Measurements from ENCODE around the gene PACSIN1.

The PACSIN1 gene

DNA sequence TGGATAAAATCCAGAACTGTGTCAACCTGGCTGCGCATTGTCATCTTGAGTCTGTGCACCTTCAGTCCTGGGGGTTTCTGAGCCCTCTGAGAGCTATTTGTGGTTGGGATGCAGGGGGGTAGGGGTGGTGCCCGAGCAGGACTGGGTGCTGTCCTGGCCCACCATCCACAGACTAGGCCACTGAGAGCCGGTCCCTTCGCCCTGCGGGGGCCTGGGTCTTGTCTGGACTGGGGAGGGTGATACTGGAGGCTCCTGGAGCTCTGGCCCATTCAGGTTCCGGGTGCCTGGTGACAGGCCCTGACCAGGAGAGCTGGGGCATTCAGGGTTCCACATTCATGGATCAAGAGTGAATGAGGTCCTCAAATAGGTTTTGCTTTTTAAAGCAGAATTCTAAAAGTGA, 69.3 kb downstream of the PACSIN1 start:
- no peaks in the 10 kb centered on the region for H3K36me3 ChIP-seq (ENCODE audit: control insufficient read depth, insufficient read depth, low read length)

DNA sequence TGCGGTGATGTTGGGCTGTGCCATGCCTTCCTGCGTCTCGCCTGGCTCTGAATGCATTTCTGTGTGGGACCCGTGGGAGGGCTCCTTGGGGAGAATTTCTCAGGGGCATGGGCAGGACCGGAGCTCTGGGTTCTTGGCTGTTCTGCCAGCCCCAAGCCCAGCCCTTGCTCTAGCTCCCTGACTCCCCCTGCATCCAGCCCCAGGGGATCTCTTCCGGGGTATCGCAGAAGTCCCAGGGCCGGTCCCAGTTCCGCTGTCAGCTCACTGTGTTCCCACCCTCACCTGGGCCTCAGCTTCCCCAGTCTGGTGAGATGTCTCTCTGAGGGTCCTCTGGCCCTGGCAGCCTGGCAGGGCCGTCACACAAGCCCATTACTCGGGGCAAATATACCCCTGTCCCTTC, 69.8 kb downstream of the PACSIN1 start:
- H3K9me3 ChIP-seq (ENCODE audit: control insufficient read depth, low read length): no peaks in the 10 kb centered on the region
- H3K4me1 ChIP-seq (ENCODE audit: control insufficient read depth, insufficient read depth, low read length, poor library complexity, severe bottlenecking): no peaks in the 10 kb centered on the region
- H3K36me3 ChIP-seq (ENCODE audit: control insufficient read depth, insufficient read depth, low read length): no peaks in the 10 kb centered on the region
- no peaks in the 10 kb centered on the region for H3K27me3 ChIP-seq (replicated peaks; ENCODE audit: control insufficient read depth, insufficient read depth, low read length, poor library complexity, severe bottlenecking)
- H3K27ac ChIP-seq (ENCODE audit: insufficient read depth, low read length, poor library complexity, severe bottlenecking): no peak overlapping the region
- DNase-seq: no peak
- H3K4me3 ChIP-seq (ENCODE audit: insufficient read depth, low read depth, low read length, poor library complexity, severe bottlenecking): no peak overlapping the region

More for the DNA sequence above, 69.3 kb downstream of the PACSIN1 start:
- Histone ChIP-seq H3K9me3 (ENCODE audit: control insufficient read depth, low read length) (no peaks in the 10 kb centered on the region), H3K27ac (ENCODE audit: insufficient read depth, low read length, poor library complexity, severe bottlenecking) (no peak overlapping the region), H3K27me3 (replicated peaks; ENCODE audit: control insufficient read depth, insufficient read depth, low read length, poor library complexity, severe bottlenecking) (no peaks in the 10 kb centered on the region), H3K4me1 (ENCODE audit: control insufficient read depth, insufficient read depth, low read length, poor library complexity, severe bottlenecking) (no peaks in the 10 kb centered on the region), H3K4me3 (ENCODE audit: insufficient read depth, low read depth, low read length, poor library complexity, severe bottlenecking) (no peak overlapping the region)
- DNase-seq: no peak

DNA sequence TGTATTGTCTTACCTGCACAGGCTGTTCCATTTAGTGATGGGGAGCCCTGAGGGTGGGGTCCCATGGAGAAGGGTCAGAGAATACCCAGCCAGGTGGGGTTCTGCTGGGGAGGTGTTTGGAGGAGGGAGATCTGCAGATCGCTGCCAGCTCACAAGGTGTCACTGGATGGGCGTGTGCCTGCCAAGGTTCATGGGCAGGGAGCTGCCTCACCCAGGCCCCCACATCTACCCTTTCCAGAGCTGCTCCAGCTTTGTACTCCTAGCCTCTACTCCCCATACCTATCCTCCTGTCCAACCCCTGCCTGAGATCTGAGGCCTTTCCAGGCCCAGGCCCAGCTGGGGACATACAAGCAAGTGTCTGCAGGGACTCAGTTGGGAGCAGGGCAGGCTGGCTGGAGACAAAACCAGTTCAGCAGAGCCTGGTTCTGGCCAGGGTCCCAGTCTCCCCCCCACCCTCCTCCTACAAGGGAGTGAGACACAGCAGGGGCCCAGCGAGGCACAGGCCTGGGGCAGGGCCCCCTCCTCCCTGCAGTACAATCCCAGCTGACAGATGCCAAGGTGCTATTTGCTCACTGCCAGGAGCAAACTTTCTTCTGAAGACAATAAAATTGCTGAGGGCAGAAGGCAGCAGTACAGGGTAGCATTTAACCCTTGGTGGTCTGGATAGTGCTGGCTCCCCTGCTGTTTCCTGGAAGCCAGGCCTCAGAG, 70.5 kb downstream of the PACSIN1 start:
- no peaks in the 10 kb centered on the region for H3K9me3 ChIP-seq (ENCODE audit: control insufficient read depth, low read length)
- DNase-seq: no peak
- H3K36me3 ChIP-seq (ENCODE audit: control insufficient read depth, insufficient read depth, low read length): no peaks in the 10 kb centered on the region
- H3K27ac ChIP-seq (ENCODE audit: insufficient read depth, low read length, poor library complexity, severe bottlenecking): no peak overlapping the region
- no peaks in the 10 kb centered on the region for H3K4me1 ChIP-seq (ENCODE audit: control insufficient read depth, insufficient read depth, low read length, poor library complexity, severe bottlenecking)
- H3K27me3 ChIP-seq (replicated peaks; ENCODE audit: control insufficient read depth, insufficient read depth, low read length, poor library complexity, severe bottlenecking): no peaks in the 10 kb centered on the region
- no peak overlapping the region for H3K4me3 ChIP-seq (ENCODE audit: insufficient read depth, low read depth, low read length, poor library complexity, severe bottlenecking)

DNA sequence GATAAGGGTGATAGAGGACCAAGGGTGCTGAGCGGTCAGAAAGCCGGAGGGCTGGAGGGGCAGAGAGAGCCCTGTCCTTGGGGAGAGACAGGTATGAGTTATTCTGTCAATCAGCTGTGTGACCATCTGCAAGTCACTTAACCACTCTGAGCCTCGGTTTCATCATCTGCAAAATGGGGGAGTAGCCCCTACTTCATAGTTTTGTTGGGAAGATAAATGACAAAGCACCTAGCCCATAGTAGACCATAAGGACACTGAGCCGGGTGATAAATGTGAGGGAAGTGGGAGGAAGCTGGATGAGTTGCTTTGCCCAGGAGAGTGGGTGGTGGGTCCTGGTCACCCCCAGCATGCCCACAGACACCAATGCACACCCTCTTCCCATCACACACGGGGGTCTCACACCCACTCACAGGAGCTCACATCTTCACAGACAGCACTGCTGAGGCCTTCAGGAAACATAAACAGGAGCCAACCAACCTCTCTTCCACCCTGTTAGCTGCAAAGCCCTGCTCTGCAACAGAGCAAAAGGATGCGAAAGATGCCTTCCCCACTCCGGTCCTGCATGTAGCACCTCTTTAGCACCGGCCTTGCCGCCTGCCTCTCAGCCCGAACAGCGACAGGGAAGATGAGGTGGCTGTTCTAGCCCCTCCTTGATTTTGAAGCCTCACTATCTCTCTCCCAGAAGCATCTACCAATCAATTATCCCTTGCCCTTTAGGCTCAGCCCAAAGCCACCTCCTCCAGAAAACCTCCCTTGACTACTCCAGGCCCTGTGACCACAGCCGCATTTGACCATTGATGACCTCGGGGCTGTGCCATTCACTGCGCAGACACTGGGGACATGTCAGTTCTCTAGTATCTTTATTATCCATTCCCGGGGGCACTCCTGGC, 71.3 kb downstream of the PACSIN1 start:
- Histone ChIP-seq H3K9me3 (ENCODE audit: control insufficient read depth, low read length) (no peaks in the 10 kb centered on the region), H3K4me3 (ENCODE audit: insufficient read depth, low read depth, low read length, poor library complexity, severe bottlenecking) (no peak overlapping the region), H3K27me3 (replicated peaks; ENCODE audit: control insufficient read depth, insufficient read depth, low read length, poor library complexity, severe bottlenecking) (no peaks in the 10 kb centered on the region), H3K27ac (ENCODE audit: insufficient read depth, low read length, poor library complexity, severe bottlenecking) (no peak overlapping the region), H3K36me3 (ENCODE audit: control insufficient read depth, insufficient read depth, low read length) (no peaks in the 10 kb centered on the region), H3K4me1 (ENCODE audit: control insufficient read depth, insufficient read depth, low read length, poor library complexity, severe bottlenecking) (no peaks in the 10 kb centered on the region)
- no peak for DNase-seq

GRCh38 chr6:34537922-34538550, 72.2 kb downstream of the PACSIN1 start:
- no peak overlapping the region for H3K4me3 ChIP-seq (ENCODE audit: insufficient read depth, low read depth, low read length, poor library complexity, severe bottlenecking)
- H3K4me1 ChIP-seq (ENCODE audit: control insufficient read depth, insufficient read depth, low read length, poor library complexity, severe bottlenecking): no peaks in the 10 kb centered on the region
- H3K36me3 ChIP-seq (ENCODE audit: control insufficient read depth, insufficient read depth, low read length): no peaks in the 10 kb centered on the region
- no peaks in the 10 kb centered on the region for H3K9me3 ChIP-seq (ENCODE audit: control insufficient read depth, low read length)
- H3K27ac ChIP-seq (ENCODE audit: insufficient read depth, low read length, poor library complexity, severe bottlenecking): no peak overlapping the region
- no peak for DNase-seq
- no peaks in the 10 kb centered on the region for H3K27me3 ChIP-seq (replicated peaks; ENCODE audit: control insufficient read depth, insufficient read depth, low read length, poor library complexity, severe bottlenecking)

GRCh38 chr6:34538581-34538980, 72.7 kb downstream of the PACSIN1 start:
- no peaks in the 10 kb centered on the region for H3K27me3 ChIP-seq (replicated peaks; ENCODE audit: control insufficient read depth, insufficient read depth, low read length, poor library complexity, severe bottlenecking)
- no peaks in the 10 kb centered on the region for H3K4me1 ChIP-seq (ENCODE audit: control insufficient read depth, insufficient read depth, low read length, poor library complexity, severe bottlenecking)
- no peak overlapping the region for H3K4me3 ChIP-seq (ENCODE audit: insufficient read depth, low read depth, low read length, poor library complexity, severe bottlenecking)
- DNase-seq: no peak
- H3K9me3 ChIP-seq (ENCODE audit: control insufficient read depth, low read length): no peaks in the 10 kb centered on the region
- H3K36me3 ChIP-seq (ENCODE audit: control insufficient read depth, insufficient read depth, low read length): no peaks in the 10 kb centered on the region
- H3K27ac ChIP-seq (ENCODE audit: insufficient read depth, low read length, poor library complexity, severe bottlenecking): no peak overlapping the region

GRCh38 chr6:34539181-34539580, 73.3 kb downstream of the PACSIN1 start:
- H3K4me1 ChIP-seq (ENCODE audit: control insufficient read depth, insufficient read depth, low read length, poor library complexity, severe bottlenecking): no peaks in the 10 kb centered on the region
- H3K4me3 ChIP-seq (ENCODE audit: insufficient read depth, low read depth, low read length, poor library complexity, severe bottlenecking): no peak overlapping the region
- H3K27ac ChIP-seq (ENCODE audit: insufficient read depth, low read length, poor library complexity, severe bottlenecking): no peak overlapping the region
- H3K27me3 ChIP-seq (replicated peaks; ENCODE audit: control insufficient read depth, insufficient read depth, low read length, poor library complexity, severe bottlenecking): no peaks in the 10 kb centered on the region
- H3K9me3 ChIP-seq (ENCODE audit: control insufficient read depth, low read length): no peaks in the 10 kb centered on the region
- H3K36me3 ChIP-seq (ENCODE audit: control insufficient read depth, insufficient read depth, low read length): no peaks in the 10 kb centered on the region
- DNase-seq: no peak

GRCh38 chr6:34540222-34540621, 74.3 kb downstream of the PACSIN1 start:
- H3K27me3 ChIP-seq (replicated peaks; ENCODE audit: control insufficient read depth, insufficient read depth, low read length, poor library complexity, severe bottlenecking): no peaks in the 10 kb centered on the region

DNA sequence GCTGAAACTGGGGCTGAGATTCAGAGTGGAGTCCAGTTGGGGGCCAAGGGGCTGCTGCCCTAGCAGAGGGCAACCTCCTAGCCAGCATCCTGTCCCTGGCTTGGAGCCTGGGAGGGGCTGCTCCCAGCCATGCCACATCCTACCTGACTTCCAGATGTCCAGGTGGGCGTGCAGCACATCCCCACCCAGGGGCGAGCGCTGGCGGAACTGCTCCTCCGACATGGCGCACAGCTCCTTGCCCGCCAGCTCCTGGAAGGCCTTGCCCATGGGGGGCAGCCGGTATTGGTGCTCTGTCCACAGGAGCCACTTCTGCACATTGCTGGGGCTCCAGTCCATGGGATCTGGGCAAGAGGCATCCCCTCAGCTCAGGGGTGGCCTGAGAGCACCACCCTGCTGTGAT, 75.0 kb downstream of the PACSIN1 start:
- DNase-seq: no peak
- Histone ChIP-seq H3K4me1 (ENCODE audit: control insufficient read depth, insufficient read depth, low read length, poor library complexity, severe bottlenecking) (no peaks in the 10 kb centered on the region), H3K9me3 (ENCODE audit: control insufficient read depth, low read length) (no peaks in the 10 kb centered on the region), H3K4me3 (ENCODE audit: insufficient read depth, low read depth, low read length, poor library complexity, severe bottlenecking) (no peak overlapping the region), H3K27ac (ENCODE audit: insufficient read depth, low read length, poor library complexity, severe bottlenecking) (no peak overlapping the region), H3K36me3 (ENCODE audit: control insufficient read depth, insufficient read depth, low read length) (no peaks in the 10 kb centered on the region), H3K27me3 (replicated peaks; ENCODE audit: control insufficient read depth, insufficient read depth, low read length, poor library complexity, severe bottlenecking) (no peaks in the 10 kb centered on the region)

More at GRCh38 chr6:34540222-34540621, 74.3 kb downstream of the PACSIN1 start:
- no peaks in the 10 kb centered on the region for H3K9me3 ChIP-seq (ENCODE audit: control insufficient read depth, low read length)
- no peaks in the 10 kb centered on the region for H3K36me3 ChIP-seq (ENCODE audit: control insufficient read depth, insufficient read depth, low read length)
- no peak overlapping the region for H3K4me3 ChIP-seq (ENCODE audit: insufficient read depth, low read depth, low read length, poor library complexity, severe bottlenecking)
- DNase-seq: no peak
- no peaks in the 10 kb centered on the region for H3K4me1 ChIP-seq (ENCODE audit: control insufficient read depth, insufficient read depth, low read length, poor library complexity, severe bottlenecking)
- H3K27ac ChIP-seq (ENCODE audit: insufficient read depth, low read length, poor library complexity, severe bottlenecking): no peak overlapping the region

DNA sequence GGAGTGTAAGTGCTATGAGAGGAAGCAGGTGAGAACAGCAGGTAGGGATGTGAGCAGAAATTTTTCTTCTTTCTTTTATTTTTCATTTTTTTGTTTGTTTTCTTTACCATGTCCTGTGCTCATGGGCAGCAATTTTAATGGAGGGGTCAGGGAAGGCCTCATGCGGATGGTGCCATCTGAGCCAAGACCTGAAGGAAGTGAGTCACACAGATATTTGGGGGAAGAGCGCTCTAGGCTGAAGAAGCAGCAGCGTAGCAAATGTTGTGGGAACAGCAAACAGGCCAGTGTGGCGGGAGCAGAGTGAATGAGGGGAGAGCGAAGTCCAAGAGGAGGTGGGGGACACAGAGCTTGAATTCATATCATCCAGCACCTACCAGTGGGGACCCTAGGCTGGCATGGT, 77.5 kb downstream of the PACSIN1 start:
- no peak for DNase-seq
- H3K4me1 ChIP-seq (ENCODE audit: control insufficient read depth, insufficient read depth, low read length, poor library complexity, severe bottlenecking): no peaks in the 10 kb centered on the region
- H3K27ac ChIP-seq (ENCODE audit: insufficient read depth, low read length, poor library complexity, severe bottlenecking): no peak overlapping the region
- H3K9me3 ChIP-seq (ENCODE audit: control insufficient read depth, low read length): no peaks in the 10 kb centered on the region
- H3K27me3 ChIP-seq (replicated peaks; ENCODE audit: control insufficient read depth, insufficient read depth, low read length, poor library complexity, severe bottlenecking): no peaks in the 10 kb centered on the region
- no peak overlapping the region for H3K4me3 ChIP-seq (ENCODE audit: insufficient read depth, low read depth, low read length, poor library complexity, severe bottlenecking)
- H3K36me3 ChIP-seq (ENCODE audit: control insufficient read depth, insufficient read depth, low read length): no peaks in the 10 kb centered on the region

Measured in effector memory CD4-positive, alpha-beta T cell (primary cell).